Measurements from ENCODE around the gene ADIPOR1. TPM values are rescaled to one million over a fixed set of nuclear protein-coding genes. Genes with fewer than 3 reads are reported as not detected.
"Not testable (repeated sequence)": the region's sequence is repeated elsewhere in the genome, so short reads cannot be mapped to it uniquely, and the experiment has no call there.

The ADIPOR1 gene
- total RNA-seq, 1 donor from 2014 or later, result 84.0 TPM

- TF ChIP-seq POLR2A (IDR thresholded peaks at IDR 0.05), result no peak
- TF ChIP-seq CTCF (IDR thresholded peaks at IDR 0.05), result no peak
- Histone ChIP-seq H3K4me1 (no peaks in the 10 kb centered on the region), H3K27me3 (no peaks in the 10 kb centered on the region), H3K9me3 (no peaks in the 10 kb centered on the region), H3K36me3 (no peaks in the 10 kb centered on the region), H3K4me3 (no peak overlapping the region), H3K27ac (no peak overlapping the region)
- DNase-seq (ENCODE audit: extremely low spot score in 2 of 2), result no peak
- intact Hi-C loops (cut with DNase I), result no loop called here
Measured at GRCh38 chr1:202987922-202988583, 29.9 kb upstream of the ADIPOR1 start.

DNA sequence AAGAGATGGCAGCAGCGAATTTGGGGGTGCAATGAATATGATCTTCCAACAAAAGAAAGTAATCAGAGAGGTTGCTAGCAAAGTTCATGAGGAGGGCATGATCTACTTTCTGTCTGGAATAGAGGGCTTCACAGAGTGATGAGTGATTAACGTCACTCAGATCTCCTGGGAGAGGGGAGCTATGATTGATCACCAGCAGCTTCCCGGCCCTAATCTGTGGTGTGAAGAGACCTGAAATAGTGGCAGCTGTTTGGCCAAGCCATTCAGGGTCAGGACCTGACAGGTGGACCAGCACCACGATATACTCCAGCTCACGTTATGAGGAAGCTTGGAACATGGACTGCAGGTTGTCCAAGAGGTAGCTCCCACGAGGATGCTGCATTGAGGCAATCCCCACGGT, 29.1 kb upstream of the ADIPOR1 start:
- no peaks in the 10 kb centered on the region for H3K9me3 ChIP-seq
- no peaks in the 10 kb centered on the region for H3K36me3 ChIP-seq
- H3K4me3 ChIP-seq, result no peak overlapping the region
- intact Hi-C loops (cut with DNase I), result no loop called here
- no peaks in the 10 kb centered on the region for H3K27me3 ChIP-seq
- no peak overlapping the region for H3K27ac ChIP-seq
- DNase-seq (ENCODE audit: extremely low spot score in 2 of 2), result no peak
- H3K4me1 ChIP-seq, result no peaks in the 10 kb centered on the region
- TF ChIP-seq POLR2AphosphoS5 (IDR thresholded peaks at IDR 0.05; ENCODE audit: insufficient read depth in 1 of 2, low read depth in 1 of 2) (no peak), POLR2A (IDR thresholded peaks at IDR 0.05) (no peak), CTCF (IDR thresholded peaks at IDR 0.05) (no peak)

DNA sequence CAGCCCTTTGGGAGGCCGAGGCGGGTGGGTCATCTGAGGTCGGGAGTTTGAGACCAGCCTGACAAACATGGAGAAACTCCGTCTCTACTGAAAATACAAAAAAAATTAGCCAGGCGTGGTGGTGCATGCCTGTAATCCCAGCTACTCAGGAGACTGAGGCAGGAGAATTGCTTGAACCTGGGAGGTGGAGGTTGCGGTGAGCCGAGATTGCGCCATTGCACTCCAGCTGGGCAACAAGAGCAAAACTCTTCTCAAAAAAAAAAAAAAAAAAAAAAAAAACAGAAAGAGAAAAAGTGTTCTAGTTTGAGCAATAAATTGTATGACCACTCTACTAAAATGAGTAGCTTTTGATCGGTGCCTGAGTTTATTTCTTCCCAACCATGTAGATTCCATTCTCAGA, 28.0 kb upstream of the ADIPOR1 start:
- H3K4me1 ChIP-seq; intact Hi-C loops (cut with DNase I); H3K27ac ChIP-seq; H3K27me3 ChIP-seq; DNase-seq (ENCODE audit: extremely low spot score in 2 of 2); H3K36me3 ChIP-seq; H3K9me3 ChIP-seq; H3K4me3 ChIP-seq: not testable (repeated sequence)

GRCh38 chr1:202982715-202983430, 24.8 kb upstream of the ADIPOR1 start:
- TF ChIP-seq POLR2AphosphoS5 (IDR thresholded peaks at IDR 0.05; ENCODE audit: insufficient read depth in 1 of 2, low read depth in 1 of 2) (no peak), POLR2A (IDR thresholded peaks at IDR 0.05) (no peak), CTCF (IDR thresholded peaks at IDR 0.05) (no peak)
- intact Hi-C loops (cut with DNase I), result no loop called here
- no peaks in the 10 kb centered on the region for H3K36me3 ChIP-seq
- H3K27ac ChIP-seq, result no peak overlapping the region
- no peak for DNase-seq (ENCODE audit: extremely low spot score in 2 of 2)
- no peaks in the 10 kb centered on the region for H3K9me3 ChIP-seq
- H3K4me3 ChIP-seq, result no peak overlapping the region
- no peaks in the 10 kb centered on the region for H3K4me1 ChIP-seq
- no peaks in the 10 kb centered on the region for H3K27me3 ChIP-seq

- intact Hi-C loops (cut with DNase I), result no loop called here
- TF ChIP-seq POLR2A (IDR thresholded peaks at IDR 0.05), result no peak
- TF ChIP-seq CTCF (IDR thresholded peaks at IDR 0.05), result no peak
- no peak for TF ChIP-seq POLR2AphosphoS5 (IDR thresholded peaks at IDR 0.05; ENCODE audit: insufficient read depth in 1 of 2, low read depth in 1 of 2)
- DNase-seq (ENCODE audit: extremely low spot score in 2 of 2), result no peak
Measured at GRCh38 chr1:202981939-202982338, 23.8 kb upstream of the ADIPOR1 start.

More at GRCh38 chr1:202981939-202982338, 23.8 kb upstream of the ADIPOR1 start:
- H3K27ac ChIP-seq, result no peak overlapping the region
- no peaks in the 10 kb centered on the region for H3K27me3 ChIP-seq
- H3K4me3 ChIP-seq, result no peak overlapping the region
- H3K36me3 ChIP-seq, result no peaks in the 10 kb centered on the region
- H3K9me3 ChIP-seq, result no peaks in the 10 kb centered on the region
- H3K4me1 ChIP-seq, result no peaks in the 10 kb centered on the region
